H1 (cell line): ENCODE data around the gene REM2. TPM values are rescaled to one million over a fixed set of nuclear protein-coding genes. Genes with fewer than 3 reads are reported as not detected.

Experiments used
- CTCF ChIA-PET: fragments of 300-600 bp; sonication (Branson Sonifier 250); formaldehyde crosslinking; loops from one replicate; lab custom pipeline; 2021; ENCODE audit not compliant: partially characterized antibody; lab: Charles Lee
- POLR2A ChIA-PET: fragments of 300-600 bp; sonication (Branson Sonifier 250); formaldehyde crosslinking; loops from one replicate; lab custom pipeline; 2021; ENCODE audit warnings: inconsistent platforms; ENCODE audit not compliant: partially characterized antibody; lab: Charles Lee
- DNase-seq, 2 experiments: peaks; one replicate each; pipeline versions ENCODE4 v3.0.0 to v3.0.0-alpha.2; 2010 to 2022; ENCODE audit warnings: low spot score in 2 of 2, low read depth in 1 of 2, mixed read lengths in 1 of 2
- FAIRE-seq: peaks from 2 replicates; lab custom pipeline; 2011; peaks lifted over from hg19 to GRCh38; lab: Jason Lieb, UNC
- H2AFZ ChIP-seq: 2 replicates; pipeline ENCODE4 v1.8.1; 2012; ENCODE audit warnings: low read length, inconsistent platforms
- H2AK5ac ChIP-seq: 2 replicates; pipeline ENCODE4 v1.6.1; 2013; ENCODE audit warnings: low read depth, low read length
- H2BK120ac ChIP-seq: replicated peaks from 2 replicates; pipeline ENCODE3; 2013; ENCODE audit warnings: low read depth, low read length, inconsistent platforms
- H2BK12ac ChIP-seq: 2 replicates; pipeline ENCODE4 v1.6.1; 2013; ENCODE audit warnings: low read depth, low read length
- H2BK15ac ChIP-seq: 2 replicates; pipeline ENCODE4 v1.6.1; 2013; ENCODE audit warnings: low read length
- H2BK20ac ChIP-seq: 2 replicates; pipeline ENCODE4 v1.6.1; 2013; ENCODE audit warnings: low read length
- H2BK5ac ChIP-seq: 2 replicates; pipeline ENCODE4 v1.6.1; 2013; ENCODE audit warnings: low read depth, low read length
- H3K14ac ChIP-seq: 2 replicates; pipeline ENCODE4 v1.6.1; 2013; ENCODE audit warnings: inconsistent platforms; ENCODE audit not compliant: insufficient read length
- H3K18ac ChIP-seq: 2 replicates; pipeline ENCODE4 v1.6.1; 2013; ENCODE audit warnings: low read length; ENCODE audit errors: extremely low read depth
- H3K23ac ChIP-seq: 2 replicates; pipeline ENCODE4 v1.6.1; 2013; ENCODE audit warnings: inconsistent platforms; ENCODE audit not compliant: insufficient read length
- H3K23me2 ChIP-seq: 2 replicates; pipeline ENCODE4 v1.6.1; 2013; ENCODE audit warnings: low read depth, low read length
- H3K27ac ChIP-seq: 2 replicates; pipeline ENCODE4 v1.6.1; 2011; ENCODE audit warnings: low read depth, low read length, inconsistent platforms
- H3K27me3 ChIP-seq, 4 experiments: replicated peaks in 1 of 4; 1 replicate in 1 of 4; 2 replicates in 3 of 4; pipeline versions ENCODE4 v1.6.1 to v1.8.1; 2011 to 2013; ENCODE audit warnings: low read length in 3 of 4, mild to moderate bottlenecking in 3 of 4, inconsistent platforms in 2 of 4, mixed read lengths in 2 of 4, moderate library complexity in 1 of 4; ENCODE audit not compliant: control insufficient read depth in 3 of 4, insufficient read depth in 3 of 4; ENCODE audit errors: extremely low read depth in 1 of 4
- H3K36me3 ChIP-seq, 4 experiments: 2 replicates each; pipeline versions ENCODE4 v1.6.1 to v1.8.1; 2011 to 2013; ENCODE audit warnings: mild to moderate bottlenecking in 4 of 4, low read length in 3 of 4, moderate library complexity in 2 of 4, control low read depth in 1 of 4, inconsistent platforms in 1 of 4; ENCODE audit not compliant: insufficient read depth in 4 of 4, control insufficient read depth in 2 of 4
- H3K4ac ChIP-seq: replicated peaks from 2 replicates; pipeline ENCODE3; 2013; ENCODE audit warnings: low read length, low read depth, mixed read lengths, inconsistent platforms; ENCODE audit not compliant: insufficient read length
- H3K4me1 ChIP-seq, 4 experiments: replicated peaks in 1 of 4; 1 replicate in 1 of 4; 2 replicates in 3 of 4; pipeline versions ENCODE4 v1.6.1 to v1.8.1; 2011 to 2013; ENCODE audit warnings: low read length in 3 of 4, inconsistent platforms in 2 of 4, mixed read lengths in 1 of 4; ENCODE audit not compliant: insufficient read depth in 4 of 4, control insufficient read depth in 3 of 4
- H3K4me2 ChIP-seq, 2 experiments: 2 replicates each; pipeline versions ENCODE4 v1.6.1 to v1.8.1; 2011 to 2013; ENCODE audit warnings: low read depth in 2 of 2, low read length in 2 of 2, control low read depth in 1 of 2, inconsistent platforms in 1 of 2, mild to moderate bottlenecking in 1 of 2; ENCODE audit not compliant: insufficient read depth in 1 of 2
- H3K4me3 ChIP-seq, 4 experiments: fragments of 200-600, 300-600 bp in 1 of 4; sonication (generic), shearing (Covaris generic), sonication (Bioruptor Twin) in 1 of 4; 2 replicates each; pipeline versions ENCODE4 v1.5.1 to v1.8.1; 2011 to 2016; ENCODE audit warnings: low read length in 4 of 4, low read depth in 3 of 4, control low read depth in 2 of 4, inconsistent platforms in 2 of 4, mild to moderate bottlenecking in 2 of 4, mixed read lengths in 1 of 4, moderate library complexity in 1 of 4; ENCODE audit not compliant: insufficient read depth in 2 of 4; ENCODE audit errors: extremely low read depth in 1 of 4
- H3K56ac ChIP-seq: replicated peaks from 2 replicates; pipeline ENCODE3; 2013; ENCODE audit warnings: low read depth, mild to moderate bottlenecking, mixed read lengths, low read length, inconsistent platforms; ENCODE audit not compliant: insufficient read length
- H3K79me1 ChIP-seq: 2 replicates; pipeline ENCODE4 v1.6.1; 2013; ENCODE audit warnings: low read depth, low read length, control low read depth
- H3K79me2 ChIP-seq, 2 experiments: 2 replicates each; pipeline versions ENCODE4 v1.6.1 to v1.8.1; 2012 to 2013; ENCODE audit warnings: low read length in 2 of 2, mild to moderate bottlenecking in 2 of 2, inconsistent platforms in 1 of 2; ENCODE audit not compliant: insufficient read depth in 2 of 2, control insufficient read depth in 1 of 2
- H3K9ac ChIP-seq, 4 experiments: replicated peaks in 1 of 4; 1 replicate in 1 of 4; 2 replicates in 3 of 4; pipeline versions ENCODE4 v1.6.1 to v1.8.1; 2011 to 2013; ENCODE audit warnings: low read depth in 3 of 4, low read length in 3 of 4, control low read depth in 2 of 4, mild to moderate bottlenecking in 2 of 4, moderate library complexity in 2 of 4, inconsistent platforms in 1 of 4; ENCODE audit errors: extremely low read depth in 1 of 4
- H3K9me3 ChIP-seq, 2 experiments: 2 replicates each; pipeline versions ENCODE4 v1.6.1 to v1.8.1; 2012 to 2013; ENCODE audit warnings: mild to moderate bottlenecking in 2 of 2, moderate library complexity in 2 of 2, control low read depth in 1 of 2, inconsistent platforms in 1 of 2, low read depth in 1 of 2, low read length in 1 of 2, mixed read lengths in 1 of 2; ENCODE audit not compliant: insufficient read depth in 2 of 2
- H4K20me1 ChIP-seq, 2 experiments: replicated peaks in 1 of 2; 2 replicates each; pipeline versions ENCODE3 to v1.8.1; 2011 to 2013; ENCODE audit warnings: inconsistent platforms in 2 of 2, low read length in 2 of 2, mild to moderate bottlenecking in 1 of 2; ENCODE audit not compliant: insufficient read depth in 2 of 2, control insufficient read depth in 1 of 2
- H4K5ac ChIP-seq: 2 replicates; pipeline ENCODE4 v1.6.1; 2013; ENCODE audit warnings: low read length, low read depth, mixed read lengths, inconsistent platforms; ENCODE audit not compliant: insufficient read length
- H4K8ac ChIP-seq: 2 replicates; pipeline ENCODE4 v1.8.0; 2013; ENCODE audit warnings: mild to moderate bottlenecking, moderate library complexity, low read length, inconsistent platforms; ENCODE audit not compliant: insufficient read depth; ENCODE audit errors: extremely low read depth
- H4K91ac ChIP-seq: replicated peaks from 2 replicates; pipeline ENCODE3; 2013; ENCODE audit warnings: low read length, mixed read lengths, inconsistent platforms; ENCODE audit not compliant: insufficient read length
- ATF2 ChIP-seq: IDR thresholded peaks from 2 replicates; pipeline ENCODE4 v1.6.1; 2012; ENCODE audit warnings: low read length, inconsistent platforms
- CBX8 ChIP-seq: fragments of 300-800, 300-1000 bp; sonication (generic); IDR thresholded peaks from 2 replicates; pipeline ENCODE4 v1.7.1; 2016; ENCODE audit warnings: low read depth, low read length, borderline replicate concordance
- CTBP2 ChIP-seq: IDR thresholded peaks from 2 replicates; pipeline ENCODE4 v1.7.0; 2011; ENCODE audit warnings: borderline replicate concordance, mild to moderate bottlenecking, moderate library complexity, mixed read lengths, low read length; ENCODE audit not compliant: insufficient read depth, insufficient read length
- GABPA ChIP-seq: IDR thresholded peaks from 2 replicates; pipeline ENCODE4 v1.6.1; 2011; ENCODE audit warnings: mild to moderate bottlenecking, low read length, moderate library complexity, borderline replicate concordance; ENCODE audit not compliant: insufficient read depth
- JUN ChIP-seq: IDR thresholded peaks from 2 replicates; pipeline ENCODE4 v1.6.1; 2011; ENCODE audit warnings: low read depth, mild to moderate bottlenecking, improper control_type of control experiment, low read length
- MAFK ChIP-seq: IDR thresholded peaks from 2 replicates; pipeline ENCODE4 v1.6.1; 2012; ENCODE audit warnings: low read depth, mild to moderate bottlenecking, improper control_type of control experiment, low read length
- POU5F1 ChIP-seq: IDR thresholded peaks from 2 replicates; pipeline ENCODE4 v1.6.1; 2011; ENCODE audit warnings: low read depth, mild to moderate bottlenecking, low read length, moderate library complexity
- RXRA ChIP-seq: IDR thresholded peaks from 2 replicates; pipeline ENCODE4 v1.6.1; 2011; ENCODE audit warnings: low read depth, mild to moderate bottlenecking, low read length, moderate library complexity; ENCODE audit not compliant: insufficient read depth
- SIN3A ChIP-seq, 2 experiments: IDR thresholded peaks in 1 of 2; conservative IDR thresholded peaks in 1 of 2; 2 replicates each; pipeline ENCODE4 v1.6.1; 2011 to 2012; ENCODE audit warnings: low read length in 2 of 2, improper control_type of control experiment in 1 of 2, low read depth in 1 of 2, mild to moderate bottlenecking in 1 of 2
- SP2 ChIP-seq: IDR thresholded peaks from 2 replicates; pipeline ENCODE4 v1.6.1; 2012; ENCODE audit warnings: mild to moderate bottlenecking, low read length, inconsistent platforms
- TCF12 ChIP-seq: IDR thresholded peaks from 2 replicates; pipeline ENCODE4 v1.6.1; 2011; ENCODE audit warnings: low read depth, mild to moderate bottlenecking, low read length
- YY1 ChIP-seq: IDR thresholded peaks from 2 replicates; pipeline ENCODE4 v1.6.1; 2011; ENCODE audit warnings: low read depth, mild to moderate bottlenecking, low read length
- WGBS, 2 experiments: shearing (Covaris generic) in 1 of 2; methylation state at CpG; one replicate each; pipeline versions ENCODE4 v1.1.6 to v1.1.7; 2013 to 2015; ENCODE audit warnings: low lambda C conversion rate in 2 of 2, mixed read lengths in 2 of 2, inconsistent platforms in 1 of 2, low coverage in 1 of 2, missing lambda C conversion rate in 1 of 2; ENCODE audit not compliant: insufficient replicate concordance in 2 of 2, insufficient coverage in 1 of 2, insufficient read length in 1 of 2; ENCODE audit errors: extremely low coverage in 1 of 2, missing lambda C conversion rate in 1 of 2; 5-methylcytosine and 5-hydroxymethylcytosine counted together
- polyA plus RNA-seq, 7 experiments: library from polyadenylated mRNA; depleted of rRNA in 3 of 7; stranded (reverse) in 5 of 7; unstranded in 2 of 7; fragments of >200 nt in 5 of 7; fragments of 200-250 nt in 2 of 7; gene quantifications; 1 replicate in 5 of 7; 2 replicates in 1 of 7; 4 replicates in 1 of 7; pipeline versions ENCODE4 v1.2.1 to v1.2.3, GENCODE V29; 2011 to 2013; ENCODE audit warnings: missing spikeins in 2 of 7, mixed read lengths in 2 of 7
- total RNA-seq: library from RNA; stranded (reverse); fragmentation: NEBNext Ultra II Directional; extraction: Animal tissue kit (Norgen Biotek cat#: 25700); gene quantifications from 2 replicates; pipeline ENCODE4 v1.2.1, GENCODE V29; 2021

The REM2 gene
- total and polyA plus RNA-seq, 2 of the 8 experiments (the other 6 are each of a cell fraction or from before 2014, with no cell fraction given), result 1.00 to 1.1 TPM

- no peak overlapping the region for H3K23ac ChIP-seq
- H3K14ac ChIP-seq, result no peak overlapping the region
- ChIA-PET CTCF (interaction anchor here (0.6 to 14.2 kb wide), 15 partner anchors 10 to 341 kb away, joined by 3 to 158 read pairs (median 3); partner anchors contain the start of genes LRP10 and REM2), POLR2A (interaction anchor here (0.7 to 4.2 kb wide), 11 partner anchors 8 to 85 kb away, joined by 3 to 14 read pairs (median 3); partner anchors contain the start of gene REM2)
- H4K20me1 ChIP-seq, result peaks cover 5 to 9% of the 10 kb centered on the region in 2 experiments
- no peak for DNase-seq
- no peak overlapping the region for H4K91ac ChIP-seq
- H2AFZ ChIP-seq, result no peak overlapping the region
- no peak overlapping the region for H2BK120ac ChIP-seq
- WGBS, 2 experiments, result 71% methylated on average over 5 of the region's 5 CpGs; no CpG with 5 or more reads in 1 of the 2 experiments
- H2AK5ac ChIP-seq, result no peak overlapping the region
- H3K4ac ChIP-seq, result no peak overlapping the region
- H3K79me1 ChIP-seq, result no peaks in the 10 kb centered on the region
- no peak overlapping the region for H3K56ac ChIP-seq
- H4K5ac ChIP-seq, result no peak overlapping the region
- H2BK20ac ChIP-seq, result no peak overlapping the region
- no peak overlapping the region for H3K18ac ChIP-seq
- H3K4me3 ChIP-seq, result no peak overlapping the region
- H2BK15ac ChIP-seq, result no peak overlapping the region
- no peak overlapping the region for H3K27ac ChIP-seq
- H2BK12ac ChIP-seq, result no peak overlapping the region
- no peaks in the 10 kb centered on the region for H3K23me2 ChIP-seq
- no peaks in the 10 kb centered on the region for H3K79me2 ChIP-seq
- no peak overlapping the region for H3K9ac ChIP-seq
- H3K9me3 ChIP-seq, result no peaks in the 10 kb centered on the region
- H3K4me1 ChIP-seq, result peaks cover 0 to 8% (median 4%) of the 10 kb centered on the region in 4 experiments; a peak in 2 of 7 replicates
- FAIRE-seq, result no peak
- H2BK5ac ChIP-seq, result no peak overlapping the region
- peaks cover 2 to 7% (median 5%) of the 10 kb centered on the region in 4 experiments; a peak in 5 of 8 replicates for H3K36me3 ChIP-seq
- H4K8ac ChIP-seq, result no peak overlapping the region
- no peak overlapping the region for H3K4me2 ChIP-seq
- peaks cover 10 to 35% (median 28%) of the 10 kb centered on the region in 4 experiments for H3K27me3 ChIP-seq
- TF ChIP-seq JUN (no peak), CTBP2 (no peak), CBX8 (no peak), SIN3A (conservative IDR thresholded peaks at IDR 0.05 in 1 of 2, IDR thresholded peaks at IDR 0.05 in 1 of 2; ENCODE audit: low read depth in 1 of 2, low read length in 2 of 2) (no peak), YY1 (no peak), SP2 (no peak), RXRA (no peak), POU5F1 (no peak), ATF2 (no peak), MAFK (no peak), TCF12 (no peak), GABPA (no peak)
Measured at GRCh38 chr14:22896356-22896755, 13.3 kb downstream of the REM2 start.
